ENCODE data around the gene CGB3. TPM values are rescaled to one million over a fixed set of nuclear protein-coding genes. Genes with fewer than 3 reads are reported as not detected.
A peak's percentile ranks its signal among the peaks of the same experiment; 100 is the strongest.

CGB3 gene
- total and polyA plus RNA-seq, 2 of the 4 experiments (the other 2 are of a cell fraction): not detected

GRCh38 chr19:48975947-48976847 lies 47.9 kb downstream of the CGB3 start:
- H2BK20ac ChIP-seq (ENCODE audit: low read depth, low read length): no peak overlapping the region
- H3K4me2 ChIP-seq (ENCODE audit: low read depth, low read length): no peak overlapping the region
- H3K14ac ChIP-seq (replicated peaks; ENCODE audit: low read depth, low read length): no peak overlapping the region
- H3K27ac ChIP-seq (ENCODE audit: insufficient read depth, low read length): no peak overlapping the region
- peaks cover 11% of the 10 kb centered on the region for H3K9me1 ChIP-seq (ENCODE audit: insufficient read depth, low read length)
- in situ Hi-C loops (cut with MboI; ENCODE audit: low sequenced_read_pairs) (no loop called here), intact Hi-C loops (cut with micrococcal nuclease) (no loop called here), dilution Hi-C loops (cut with HindIII; ENCODE audit: low sequenced_read_pairs, unreplicated experiment) (no loop called here)
- no peaks in the 10 kb centered on the region for H3K9me3 ChIP-seq (ENCODE audit: control insufficient read depth, insufficient read depth, low read length)
- no peak overlapping the region for H3K4me3 ChIP-seq (ENCODE audit: insufficient read depth, low read depth, low read length)
- no peak overlapping the region; the same call in 2 of the 3 replicates for H2BK15ac ChIP-seq (ENCODE audit: low read depth, low read length)
- BruUV-seq (replicated peaks): no TSS peak
- TF ChIP-seq MXI1 (IDR thresholded peaks at IDR 0.05; ENCODE audit: borderline replicate concordance, low read depth, low read length) (no peak), MAFK (IDR thresholded peaks at IDR 0.05; ENCODE audit: low read depth, low read length) (no peak), RFX5 (IDR thresholded peaks at IDR 0.05; ENCODE audit: low read depth, low read length) (no peak)
- H2BK120ac ChIP-seq (ENCODE audit: low read depth, low read length): no peak overlapping the region
- ATAC-seq (ENCODE audit: low read depth): no peak
- H3K4ac ChIP-seq (ENCODE audit: low read depth, low read length): no peak overlapping the region
- no peak overlapping the region for H3K23ac ChIP-seq (ENCODE audit: low read depth, low read length)
- H2AFZ ChIP-seq (replicated peaks; ENCODE audit: low read length, poor library complexity): peak overlapping the region; percentile 43
- H2AK5ac ChIP-seq (ENCODE audit: low read depth, low read length): peak overlapping the region; percentile 33; the same call in 1 of the 2 replicates
- H2BK5ac ChIP-seq (ENCODE audit: low read depth, low read length, poor library complexity, severe bottlenecking): no peak overlapping the region
- no peak overlapping the region for H3K9ac ChIP-seq (ENCODE audit: low read depth, low read length)
- no peak overlapping the region for H2AK9ac ChIP-seq (replicated peaks; ENCODE audit: low read depth, low read length, poor library complexity)
- peaks cover 38% of the 10 kb centered on the region for H3K36me3 ChIP-seq (ENCODE audit: control insufficient read depth, insufficient read depth, low read length)
- H3K4me1 ChIP-seq (ENCODE audit: control insufficient read depth, insufficient read depth, low read length): peaks cover 7% of the 10 kb centered on the region
- no peak overlapping the region for H4K5ac ChIP-seq (ENCODE audit: low read depth, low read length)
- no peak overlapping the region for H4K91ac ChIP-seq (ENCODE audit: insufficient read depth, low read depth, low read length)
- no peak overlapping the region for H3K56ac ChIP-seq (ENCODE audit: extremely low read depth, insufficient read depth, low read length)
- CTCF ChIA-PET: interaction anchor here (0.9 kb wide), 1 partner anchor 232 kb away, joined by 3 read pairs; no protein-coding TSS in a partner anchor
- peak overlapping the region in 1 of 2 experiments; percentile 40; a peak in 1 of 4 replicates for H4K8ac ChIP-seq (ENCODE audit: low read depth in 2 of 2, low read length in 2 of 2)
- peaks cover 11% of the 10 kb centered on the region for H4K20me1 ChIP-seq (ENCODE audit: insufficient read depth, low read length)
- WGBS, 2 experiments (ENCODE audit: extremely low coverage in 2 of 2, insufficient read length in 1 of 2): no CpG with 5 or more reads among the region's 13 CpGs
- peaks cover 7 to 35% of the 10 kb centered on the region in 2 experiments; a peak in 3 of 4 replicates for H3K79me1 ChIP-seq (ENCODE audit: low read depth in 1 of 2, low read length in 2 of 2)
- POLR2A ChIA-PET (ENCODE audit: unreplicated experiment): interaction anchor here (0.7 kb wide), 1 partner anchor 104 kb away, joined by 13 read pairs; no protein-coding TSS in a partner anchor
- H3K18ac ChIP-seq (ENCODE audit: low read depth, low read length): no peak overlapping the region
- DNase-seq: no peak
- no peaks in the 10 kb centered on the region for H3K27me3 ChIP-seq (ENCODE audit: control insufficient read depth, insufficient read depth, low read length)

Small RNA genes lying within 50 kb of the gene (microRNA-seq; reads per million reads assigned to microRNA genes)
- gene MIR6798 (ENCODE audit: insufficient read depth in 1 of 2, insufficient read length in 1 of 2, unreplicated experiment in 1 of 2): 0 reads per million in 2 experiments

Small RNA genes lying within 50 kb of the gene (small RNA-seq; reads per million reads assigned to genes)
- 0 reads per million in 5 experiments for gene MIR6798

Other genes with a start within 250 kb of the CGB3 start
- gene BCAT2, start 213.3 kb downstream of the CGB3 start, total RNA-seq (2012; rRNA removed): 20.1 and 21.7 TPM in 2 replicates
- 42.2 and 45.3 TPM in 2 replicates for gene BCAT2, start 213.3 kb downstream of the CGB3 start, polyA plus RNA-seq (2012; rRNA removed)
- gene HSD17B14, start 187.8 kb downstream of the CGB3 start, total RNA-seq (2012; rRNA removed): 0.54 and 0.56 TPM in 2 replicates
- gene HSD17B14, start 187.8 kb downstream of the CGB3 start, polyA plus RNA-seq (2012; rRNA removed): 4.5 and 5.6 TPM in 2 replicates
- 4.2 and 4.5 TPM in 2 replicates for gene PLEKHA4, start 155.7 kb downstream of the CGB3 start, total RNA-seq (2012; rRNA removed)
- gene PLEKHA4, start 155.7 kb downstream of the CGB3 start, polyA plus RNA-seq (2012; rRNA removed): 14.4 and 17.2 TPM in 2 replicates
- gene PPP1R15A, start 151.9 kb downstream of the CGB3 start, total RNA-seq (2012; rRNA removed): 26.7 and 39.4 TPM in 2 replicates
- gene PPP1R15A, start 151.9 kb downstream of the CGB3 start, polyA plus RNA-seq (2012; rRNA removed): 87.7 and 104 TPM in 2 replicates
- gene TULP2, start 125.6 kb downstream of the CGB3 start, total RNA-seq (2012; rRNA removed): under 0.01 TPM in 1 of 2 replicates, not detected in the other
- gene TULP2, start 125.6 kb downstream of the CGB3 start, polyA plus RNA-seq (2012; rRNA removed): 0.20 and 0.26 TPM in 2 replicates
- gene NUCB1, start 124.0 kb downstream of the CGB3 start, total RNA-seq (2012; rRNA removed): 37.3 and 39.2 TPM in 2 replicates
- gene NUCB1, start 124.0 kb downstream of the CGB3 start, polyA plus RNA-seq (2012; rRNA removed): 253 and 261 TPM in 2 replicates
- 0.28 and 0.36 TPM in 2 replicates for gene DHDH, start 90.6 kb downstream of the CGB3 start, total RNA-seq (2012; rRNA removed)
- gene DHDH, start 90.6 kb downstream of the CGB3 start, polyA plus RNA-seq (2012; rRNA removed): 0.33 and 0.53 TPM in 2 replicates
- gene BAX, start 69.5 kb downstream of the CGB3 start, total RNA-seq (2012; rRNA removed): 23.3 and 26.1 TPM in 2 replicates
- 169 and 181 TPM in 2 replicates for gene BAX, start 69.5 kb downstream of the CGB3 start, polyA plus RNA-seq (2012; rRNA removed)
- 913 and 1,057 TPM in 2 replicates for gene FTL, start 59.0 kb downstream of the CGB3 start, total RNA-seq (2012; rRNA removed)
- 2,766 and 2,944 TPM in 2 replicates for gene FTL, start 59.0 kb downstream of the CGB3 start, polyA plus RNA-seq (2012; rRNA removed)
- gene GYS1, start 31.0 kb downstream of the CGB3 start, total RNA-seq (2012; rRNA removed): 36.1 and 38.7 TPM in 2 replicates
- gene GYS1, start 31.0 kb downstream of the CGB3 start, polyA plus RNA-seq (2012; rRNA removed): 72.2 and 74.8 TPM in 2 replicates
- gene RUVBL2, start 30.4 kb downstream of the CGB3 start, total RNA-seq (2012; rRNA removed): 354 and 391 TPM in 2 replicates
- gene RUVBL2, start 30.4 kb downstream of the CGB3 start, polyA plus RNA-seq (2012; rRNA removed): 196 and 225 TPM in 2 replicates
- not detected in 2 replicates for gene LHB, start 7.2 kb downstream of the CGB3 start, total RNA-seq (2012; rRNA removed)
- gene LHB, start 7.2 kb downstream of the CGB3 start, polyA plus RNA-seq (2012; rRNA removed): not detected in 2 replicates
- gene CGB2, start 7.6 kb upstream of the CGB3 start, total RNA-seq (2012; rRNA removed): not detected in 2 replicates
- not detected in 2 replicates for gene CGB2, start 7.6 kb upstream of the CGB3 start, polyA plus RNA-seq (2012; rRNA removed)
- gene CGB1, start 12.6 kb upstream of the CGB3 start, total RNA-seq (2012; rRNA removed): not detected in 2 replicates
- not detected in 2 replicates for gene CGB1, start 12.6 kb upstream of the CGB3 start, polyA plus RNA-seq (2012; rRNA removed)
- not detected in 2 replicates for gene CGB5, start 19.5 kb upstream of the CGB3 start, total RNA-seq (2012; rRNA removed)
- gene CGB5, start 19.5 kb upstream of the CGB3 start, polyA plus RNA-seq (2012; rRNA removed): not detected in 2 replicates
- not detected in 2 replicates for gene CGB8, start 24.8 kb upstream of the CGB3 start, total RNA-seq (2012; rRNA removed)
- 0.47 and 0.48 TPM in 2 replicates for gene CGB8, start 24.8 kb upstream of the CGB3 start, polyA plus RNA-seq (2012; rRNA removed)
- gene CGB7, start 33.4 kb upstream of the CGB3 start, total RNA-seq (2012; rRNA removed): not detected in 2 replicates
- 1.7 and 1.9 TPM in 2 replicates for gene CGB7, start 33.4 kb upstream of the CGB3 start, polyA plus RNA-seq (2012; rRNA removed)
- gene NTF4, start 40.5 kb upstream of the CGB3 start, total RNA-seq (2012; rRNA removed): 0.18 TPM in 1 of 2 replicates, not detected in the other
- 0.09 and 0.11 TPM in 2 replicates for gene NTF4, start 40.5 kb upstream of the CGB3 start, polyA plus RNA-seq (2012; rRNA removed)
- not detected in 2 replicates for gene KCNA7, start 48.4 kb upstream of the CGB3 start, total RNA-seq (2012; rRNA removed)
- 0.02 TPM in 1 of 2 replicates, not detected in the other for gene KCNA7, start 48.4 kb upstream of the CGB3 start, polyA plus RNA-seq (2012; rRNA removed)
- 72.8 and 81.4 TPM in 2 replicates for gene SNRNP70, start 61.1 kb upstream of the CGB3 start, total RNA-seq (2012; rRNA removed)
- gene SNRNP70, start 61.1 kb upstream of the CGB3 start, polyA plus RNA-seq (2012; rRNA removed): 200 and 344 TPM in 2 replicates
- gene LIN7B, start 90.0 kb upstream of the CGB3 start, total RNA-seq (2012; rRNA removed): 2.8 and 3.8 TPM in 2 replicates
- gene LIN7B, start 90.0 kb upstream of the CGB3 start, polyA plus RNA-seq (2012; rRNA removed): 8.0 and 9.9 TPM in 2 replicates
- 0.28 TPM in 1 of 2 replicates, not detected in the other for gene C19orf73, start 94.8 kb upstream of the CGB3 start, total RNA-seq (2012; rRNA removed)
- gene C19orf73, start 94.8 kb upstream of the CGB3 start, polyA plus RNA-seq (2012; rRNA removed): 1.2 and 2.0 TPM in 2 replicates
- 0.83 and 0.90 TPM in 2 replicates for gene PPFIA3, start 95.2 kb upstream of the CGB3 start, total RNA-seq (2012; rRNA removed)
- 1.9 and 2.4 TPM in 2 replicates for gene PPFIA3, start 95.2 kb upstream of the CGB3 start, polyA plus RNA-seq (2012; rRNA removed)
- gene HRC, start 131.1 kb upstream of the CGB3 start, total RNA-seq (2012; rRNA removed): not detected in 2 replicates
- 0.03 TPM in 1 of 2 replicates, not detected in the other for gene HRC, start 131.1 kb upstream of the CGB3 start, polyA plus RNA-seq (2012; rRNA removed)
- 1.9 and 2.2 TPM in 2 replicates for gene TRPM4, start 133.5 kb upstream of the CGB3 start, total RNA-seq (2012; rRNA removed)
- 17.4 and 19.7 TPM in 2 replicates for gene TRPM4, start 133.5 kb upstream of the CGB3 start, polyA plus RNA-seq (2012; rRNA removed)

Measured in IMR-90 (cell line).